Embryonic facial prominence (tissue), 1 donor: ENCODE results near the gene SLC17A4.

ENCODE experiments used
- DNase-seq: peaks from one replicate; pipeline ENCODE4 v3.0.0-alpha.2; 2016; ENCODE audit errors: extremely low spot score

SLC17A4 gene

DNA sequence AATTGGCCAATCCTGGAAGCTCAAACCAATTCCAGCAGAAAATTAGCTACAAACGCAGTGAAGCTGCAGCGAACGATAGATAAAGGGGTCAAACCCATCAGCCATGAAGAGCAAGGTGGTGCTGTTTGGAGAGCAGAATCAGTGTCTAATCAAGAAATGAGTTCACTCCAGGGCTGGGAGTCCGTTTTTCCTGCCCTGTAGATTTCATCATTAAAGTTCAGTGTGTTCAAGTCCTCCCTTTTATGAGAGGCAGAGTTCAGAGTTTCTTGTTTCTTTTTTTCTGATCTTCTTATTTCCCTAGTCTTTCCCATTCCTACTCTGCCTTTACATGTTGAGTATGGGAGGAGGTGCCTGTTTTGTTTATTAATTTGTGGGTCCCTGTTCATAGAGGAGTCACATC lies 46.9 kb downstream of the SLC17A4 start:
- DNase-seq = no peak

DNA sequence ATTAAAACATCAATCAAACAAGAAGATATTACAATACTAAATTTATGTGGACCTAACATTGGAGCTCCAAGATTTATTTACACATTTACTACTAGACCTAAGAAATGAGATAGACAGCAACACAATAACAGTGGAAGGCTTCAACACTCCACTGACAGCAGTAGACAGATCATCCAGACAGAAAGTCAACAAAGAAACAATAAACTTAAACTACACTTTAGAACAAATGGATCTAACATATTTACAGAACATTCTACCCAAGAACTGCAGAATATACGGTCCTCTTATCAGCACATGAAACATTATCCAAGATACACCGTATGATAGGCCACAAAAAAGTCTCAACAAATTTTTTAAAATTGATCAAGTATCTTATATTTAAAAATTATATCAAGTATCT lies 50.3 kb downstream of the SLC17A4 start:
- DNase-seq = no peak

DNA sequence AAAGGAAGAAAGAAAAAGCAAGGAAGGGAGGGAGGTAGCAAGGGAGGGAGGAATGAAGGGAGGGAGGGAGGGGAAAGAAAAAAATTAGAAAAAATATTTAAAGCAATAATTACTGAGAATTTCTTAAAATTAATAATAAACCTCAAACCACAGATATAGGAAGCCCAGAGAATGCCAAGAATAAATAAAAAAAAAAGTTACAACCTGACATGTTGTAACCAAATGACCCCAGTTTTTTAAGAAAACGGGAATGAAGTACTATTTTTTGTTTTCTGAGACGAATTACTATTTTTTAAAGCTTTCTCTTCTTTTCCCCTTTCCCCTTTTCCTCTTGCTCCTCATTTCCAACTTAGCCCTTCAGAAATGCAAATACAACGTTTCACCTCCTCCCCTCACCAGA lies 60.7 kb downstream of the SLC17A4 start:
- no peak for DNase-seq

DNA sequence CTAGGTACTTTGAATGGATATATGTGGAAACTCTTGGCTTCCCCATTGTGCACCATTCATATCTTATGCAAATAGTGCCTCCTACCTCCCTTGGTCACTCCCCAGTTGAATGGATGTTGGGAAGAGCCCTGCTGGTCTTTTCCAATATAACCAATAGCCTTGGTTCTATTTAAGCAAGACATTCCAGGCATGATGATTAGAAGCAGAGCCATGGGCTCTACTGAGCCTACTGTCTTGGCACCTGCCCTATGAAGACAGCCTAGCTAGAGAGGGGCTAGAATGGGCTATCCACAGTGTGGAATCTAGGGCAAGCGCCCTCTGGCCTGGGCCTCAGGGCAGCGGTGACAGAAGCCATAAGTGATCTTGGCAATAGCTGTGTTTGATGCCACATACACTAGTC lies 61.7 kb downstream of the SLC17A4 start:
- no peak for DNase-seq

DNA sequence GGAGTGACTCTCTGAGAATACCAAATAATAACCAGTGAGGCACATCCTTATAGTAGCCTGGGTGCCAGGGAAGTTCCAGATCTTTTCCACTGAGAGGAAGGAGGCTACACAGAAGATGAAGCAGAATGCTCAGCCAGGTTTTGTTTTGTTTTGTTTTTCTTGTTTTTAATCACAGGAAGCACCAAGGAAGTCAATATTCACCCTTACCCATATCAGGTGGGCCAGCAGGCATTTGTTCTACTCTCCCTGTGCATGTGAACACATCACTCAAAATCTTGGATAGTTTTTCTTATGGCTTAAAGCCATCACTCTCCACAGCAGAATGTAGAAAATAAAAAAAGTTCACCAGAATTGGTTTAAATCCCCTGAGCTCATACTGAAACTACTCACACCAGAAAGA lies 66.8 kb downstream of the SLC17A4 start:
- no peak for DNase-seq

DNA sequence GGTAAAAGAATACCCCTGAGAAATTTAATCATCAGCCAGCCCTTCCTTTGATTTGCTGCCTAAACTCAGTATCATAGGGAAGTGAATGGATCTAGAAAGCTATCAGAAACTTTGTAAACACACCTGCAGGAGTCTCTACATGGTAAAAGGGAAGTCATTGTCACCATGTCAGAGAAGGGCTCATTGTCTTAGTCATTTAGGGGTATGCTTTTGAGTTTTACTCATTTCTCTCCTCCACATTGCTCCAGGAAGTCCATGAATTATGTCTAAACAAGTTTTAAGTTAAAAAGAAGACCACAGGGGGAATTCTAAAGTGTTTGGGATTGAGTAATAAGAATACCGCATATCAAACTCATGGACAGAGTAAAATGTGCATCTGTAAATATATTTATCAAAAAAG lies 74.8 kb downstream of the SLC17A4 start:
- no peak for DNase-seq

DNA sequence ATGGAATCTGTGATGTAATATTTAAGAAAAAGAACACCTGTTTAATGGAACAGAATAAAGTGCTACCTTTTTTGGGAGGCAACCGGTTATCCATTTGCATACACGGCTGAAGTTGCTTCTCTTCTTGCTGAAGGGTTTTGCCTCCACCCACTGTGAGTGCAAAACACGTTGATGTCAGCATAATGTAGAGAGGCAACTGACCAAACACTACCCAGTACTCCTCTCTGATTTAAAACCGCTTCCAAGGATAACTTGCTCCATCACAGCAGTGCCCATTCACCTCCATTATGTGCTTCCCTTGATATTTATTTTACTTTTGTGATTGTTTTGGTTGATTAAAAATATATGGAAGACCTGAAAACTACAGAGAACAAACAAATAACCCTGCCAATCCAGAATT lies 75.9 kb downstream of the SLC17A4 start:
- no peak for DNase-seq
